PC-3 (cell line): ENCODE data around the gene TGFBR3.

Experiments
- EZH2 ChIP-seq: fragments of 300-600 bp; sonication (generic); IDR thresholded peaks from one replicate; pipeline ENCODE4 v1.6.1; 2017; ENCODE audit warnings: antibody characterized with exemption, mild to moderate bottlenecking, low read length; ENCODE audit not compliant: unreplicated experiment
- TF ChIP-seq, protein P1 (sequence below): fragments of 300-600 bp; sonication (generic); conservative IDR thresholded peaks from 2 replicates; pipeline ENCODE4 v1.5.1; 2017; ENCODE audit warnings: antibody characterized with exemption, low read depth, mild to moderate bottlenecking, low read length

DNA sequence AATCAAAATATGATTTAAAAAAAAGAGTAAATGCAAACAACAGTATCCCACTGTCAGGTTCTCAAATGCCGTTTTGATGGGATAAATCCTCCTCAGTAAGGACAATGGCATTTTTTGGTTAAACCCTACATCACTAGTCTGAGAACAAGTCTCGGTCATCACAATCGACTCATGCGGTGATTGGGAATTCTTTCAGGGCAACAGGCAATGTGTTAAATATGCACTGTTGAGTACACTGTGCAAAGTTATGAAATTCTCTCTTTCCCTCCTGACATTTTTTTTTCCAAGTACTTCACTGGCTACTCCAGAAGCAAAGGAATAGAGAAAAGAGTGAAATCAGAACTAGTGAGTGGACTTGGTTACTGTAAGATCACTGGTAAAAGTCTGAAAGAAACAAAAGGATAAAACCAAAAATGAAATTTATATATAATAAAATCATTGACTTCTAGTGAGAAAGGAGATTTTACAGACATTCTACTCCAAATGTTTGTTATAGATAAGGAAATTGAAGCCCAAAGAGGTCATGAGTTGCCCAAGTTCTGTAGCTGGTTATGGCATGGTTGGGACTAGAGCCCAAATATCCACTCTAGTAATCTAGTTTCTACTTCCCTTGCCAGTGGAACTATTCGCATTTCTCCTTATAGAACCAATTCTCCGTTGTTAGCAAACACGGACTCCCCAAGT, 111.3 kb downstream of the TGFBR3 start:
- TF ChIP-seq, protein P1, sequence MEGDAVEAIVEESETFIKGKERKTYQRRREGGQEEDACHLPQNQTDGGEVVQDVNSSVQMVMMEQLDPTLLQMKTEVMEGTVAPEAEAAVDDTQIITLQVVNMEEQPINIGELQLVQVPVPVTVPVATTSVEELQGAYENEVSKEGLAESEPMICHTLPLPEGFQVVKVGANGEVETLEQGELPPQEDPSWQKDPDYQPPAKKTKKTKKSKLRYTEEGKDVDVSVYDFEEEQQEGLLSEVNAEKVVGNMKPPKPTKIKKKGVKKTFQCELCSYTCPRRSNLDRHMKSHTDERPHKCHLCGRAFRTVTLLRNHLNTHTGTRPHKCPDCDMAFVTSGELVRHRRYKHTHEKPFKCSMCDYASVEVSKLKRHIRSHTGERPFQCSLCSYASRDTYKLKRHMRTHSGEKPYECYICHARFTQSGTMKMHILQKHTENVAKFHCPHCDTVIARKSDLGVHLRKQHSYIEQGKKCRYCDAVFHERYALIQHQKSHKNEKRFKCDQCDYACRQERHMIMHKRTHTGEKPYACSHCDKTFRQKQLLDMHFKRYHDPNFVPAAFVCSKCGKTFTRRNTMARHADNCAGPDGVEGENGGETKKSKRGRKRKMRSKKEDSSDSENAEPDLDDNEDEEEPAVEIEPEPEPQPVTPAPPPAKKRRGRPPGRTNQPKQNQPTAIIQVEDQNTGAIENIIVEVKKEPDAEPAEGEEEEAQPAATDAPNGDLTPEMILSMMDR: no peak
- no peak for TF ChIP-seq EZH2
